ENCODE results near the gene SLC22A23.

Gene SLC22A23

DNA sequence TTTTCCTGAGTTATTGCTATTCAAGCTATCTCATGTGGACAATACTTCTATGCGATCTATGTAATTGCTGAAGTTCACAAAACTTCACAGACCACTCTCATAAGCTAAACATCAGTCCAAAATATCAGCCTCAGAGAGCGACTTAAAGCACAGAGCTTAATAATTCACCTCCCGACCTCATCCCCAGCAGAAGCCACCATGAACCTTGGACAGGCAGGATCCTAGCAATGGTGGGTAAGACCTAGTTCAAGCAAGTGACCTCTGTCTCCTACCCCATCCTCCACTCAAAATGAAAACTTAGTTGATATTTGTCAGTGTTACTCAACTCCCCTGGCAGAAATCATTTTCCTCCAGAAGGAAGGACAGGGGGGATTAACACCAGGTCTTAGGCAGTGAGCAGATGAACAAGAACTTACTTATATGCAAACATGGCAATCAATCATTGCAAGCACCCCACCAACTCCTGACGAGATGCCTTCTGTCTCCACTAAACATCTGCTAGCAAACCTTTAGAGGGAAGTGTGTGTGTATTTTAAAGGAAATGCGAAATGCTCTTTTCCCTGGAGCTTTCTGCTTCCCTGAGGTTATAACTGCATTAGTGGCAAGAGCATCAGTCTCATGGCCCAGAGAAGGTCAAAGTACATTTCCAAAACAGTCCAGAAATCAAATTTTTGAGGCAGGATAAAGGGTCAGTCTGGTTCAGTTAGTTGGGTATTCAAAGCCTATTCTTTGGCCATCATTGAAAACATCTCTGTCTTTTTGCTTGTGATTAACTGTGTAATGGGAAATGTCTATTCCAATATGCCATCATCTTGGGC lies 90.0 kb downstream of the SLC22A23 start:
- DNase-seq, result no peak

DNA sequence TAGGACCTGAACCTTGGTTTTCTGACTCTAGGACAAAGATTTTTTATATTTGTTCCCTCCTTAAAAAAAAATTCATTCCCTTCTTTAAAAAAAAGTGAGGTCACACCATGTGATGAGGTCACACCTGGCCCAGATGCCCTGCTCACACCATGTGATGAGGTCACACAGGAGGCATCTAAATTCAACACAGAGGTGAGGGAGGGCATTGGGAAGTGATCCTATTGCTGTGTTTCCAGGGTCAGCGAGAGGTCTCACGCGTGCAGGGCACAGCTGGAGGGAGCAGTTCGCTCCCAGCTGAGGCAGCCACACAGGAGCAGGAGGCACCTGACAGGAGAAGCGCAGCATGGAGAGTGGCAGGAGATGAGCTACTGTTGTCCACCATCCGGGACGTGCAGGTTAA lies 92.5 kb downstream of the SLC22A23 start:
- no peak for DNase-seq

DNA sequence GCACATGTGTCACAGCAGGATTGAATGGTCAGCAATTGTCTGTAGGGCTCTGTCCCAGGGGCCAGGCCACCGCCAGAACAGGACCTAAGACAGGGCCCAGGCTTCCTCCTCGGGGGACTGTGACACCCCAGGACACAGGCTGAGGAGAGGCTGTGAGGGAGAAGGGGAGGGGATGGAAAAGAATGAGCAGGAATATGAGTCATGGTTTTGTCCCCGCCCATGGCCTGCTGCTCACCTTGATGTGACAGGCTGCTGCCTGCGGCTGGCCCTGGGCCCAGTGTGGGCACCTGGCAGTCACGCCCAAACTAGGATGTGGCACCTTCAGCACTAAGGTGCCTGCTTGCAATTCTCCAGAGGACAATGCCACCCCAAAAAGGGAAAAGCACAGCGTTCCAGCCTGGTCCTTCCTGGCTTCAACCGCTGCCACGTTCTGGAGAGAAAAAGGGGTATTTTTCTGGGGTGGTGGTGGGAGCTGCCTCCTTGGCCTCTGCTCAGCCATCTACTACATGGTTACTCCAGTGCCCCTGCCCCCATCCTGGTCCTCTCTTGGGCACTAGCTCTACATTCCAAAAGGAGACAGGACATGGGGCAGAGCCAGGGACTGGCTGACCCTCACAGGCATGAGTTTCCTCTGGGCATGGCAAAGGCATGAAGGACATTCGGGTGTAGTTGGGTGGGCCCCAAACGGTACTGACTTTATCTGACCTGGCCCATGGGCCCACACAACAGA lies 93.4 kb downstream of the SLC22A23 start:
- no peak for DNase-seq

DNA sequence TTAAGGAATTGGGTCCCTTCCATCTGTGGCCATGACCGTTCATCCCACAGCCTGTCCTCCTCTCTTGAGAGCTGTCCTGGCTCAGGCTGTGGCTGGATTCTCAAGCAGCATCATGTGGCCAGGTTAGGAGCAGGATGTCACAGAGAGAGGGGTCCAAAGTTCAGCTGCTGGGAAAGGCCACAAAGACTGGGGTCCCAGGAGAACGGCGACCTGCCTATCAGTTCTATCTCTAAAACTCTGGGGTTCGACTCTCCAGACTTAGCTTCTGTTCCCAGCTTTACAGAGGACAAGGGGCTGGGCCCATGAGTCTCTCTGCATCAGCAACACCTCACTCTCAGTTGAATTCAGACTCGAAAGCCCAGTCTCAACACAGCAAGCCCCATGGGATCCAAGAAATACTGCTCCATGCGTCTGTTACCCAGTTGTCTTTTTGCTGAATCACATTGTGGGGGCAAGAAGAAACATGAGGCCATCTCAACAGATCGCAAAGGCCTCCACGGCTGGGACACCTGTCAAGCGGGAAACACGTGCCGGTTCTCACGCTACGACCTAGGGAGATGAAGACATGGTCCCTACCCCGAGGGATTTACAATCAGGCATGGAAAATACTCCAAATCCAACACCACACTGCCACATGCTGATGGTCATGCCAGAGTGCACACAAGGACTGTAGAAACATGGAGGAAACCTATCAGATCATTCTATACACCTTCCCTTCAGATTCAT lies 95.4 kb downstream of the SLC22A23 start:
- DNase-seq, result peak; percentile 37

DNA sequence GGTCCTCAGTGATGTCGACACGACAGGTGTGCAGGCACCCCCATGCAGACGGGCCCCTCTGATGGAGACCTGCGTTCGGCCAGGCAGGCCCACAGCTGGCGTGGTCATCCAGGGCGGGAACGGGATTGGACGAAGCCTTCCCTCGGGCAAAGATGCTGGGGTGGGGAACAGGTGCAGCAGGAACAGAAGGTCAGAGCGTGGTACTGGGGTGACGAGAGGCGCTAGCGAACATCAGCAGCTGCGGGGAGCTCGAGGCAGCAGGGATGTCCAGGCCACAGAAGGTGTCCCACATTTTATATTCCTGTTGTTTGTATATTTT lies 96.2 kb downstream of the SLC22A23 start:
- DNase-seq, result peak; percentile 55

DNA sequence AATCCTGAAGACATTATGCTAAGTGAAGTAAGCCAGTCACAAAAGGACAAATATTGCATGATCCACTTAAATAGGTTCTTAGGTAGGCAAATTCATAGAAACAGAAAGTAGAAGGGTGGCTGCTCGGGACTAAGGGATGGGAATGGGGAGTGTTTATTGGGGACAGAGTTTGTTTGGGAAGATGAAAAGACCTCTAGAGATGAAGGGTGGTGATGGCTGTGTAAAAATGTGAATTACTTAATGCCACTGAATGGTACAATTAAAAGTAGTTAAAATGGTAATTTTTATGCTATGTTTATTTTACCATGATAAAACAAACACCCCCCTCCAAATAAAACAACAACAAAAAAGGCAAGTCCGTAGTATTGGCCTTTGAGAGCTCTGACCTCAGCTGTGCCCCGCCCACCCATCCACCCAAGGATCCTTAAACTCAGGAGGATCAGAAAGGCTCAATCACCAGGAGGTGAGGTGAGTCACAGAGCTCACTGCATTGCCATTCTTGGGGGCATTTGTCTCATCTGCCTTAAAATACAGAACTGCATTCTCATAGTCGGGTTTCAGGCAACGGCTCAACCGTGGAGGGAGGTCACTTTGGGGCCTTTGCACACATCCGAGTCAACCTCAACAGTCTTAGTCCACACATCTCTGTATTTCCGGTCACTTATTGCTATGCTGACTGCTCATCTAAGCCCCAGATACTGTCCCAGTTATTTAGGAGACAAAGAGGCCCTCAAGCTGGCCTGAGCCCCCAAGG lies 96.7 kb downstream of the SLC22A23 start:
- peak; percentile 56 for DNase-seq

DNA sequence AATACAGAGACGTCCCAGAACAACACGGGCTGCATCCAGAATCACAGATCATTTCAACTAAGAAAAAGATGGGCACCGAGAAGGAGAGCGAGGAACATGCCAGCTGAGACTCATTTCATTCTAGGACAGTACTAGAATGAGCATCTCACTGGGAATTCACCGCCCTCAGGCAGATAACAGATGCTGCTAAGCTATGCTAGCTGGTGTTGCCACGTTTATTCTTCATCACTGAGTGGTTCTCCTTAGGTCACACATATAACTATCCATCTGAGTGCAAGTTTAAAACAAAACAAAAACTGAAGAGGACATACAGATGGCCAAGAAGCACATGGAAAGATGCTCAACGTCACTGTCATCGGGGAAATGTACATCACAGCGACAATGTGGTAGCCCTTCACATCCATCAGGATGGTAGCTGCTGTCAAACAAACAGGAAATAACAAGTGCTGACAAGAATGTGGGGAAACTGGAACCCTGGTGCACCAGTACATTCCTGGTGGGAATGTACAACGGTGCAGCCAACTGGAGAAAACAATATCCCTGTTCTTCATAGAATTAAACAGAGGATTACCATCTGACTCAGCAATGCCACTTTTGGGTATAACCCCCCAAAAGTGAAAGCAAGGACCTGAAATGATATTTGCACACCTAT lies 97.6 kb downstream of the SLC22A23 start:
- no peak for DNase-seq

DNA sequence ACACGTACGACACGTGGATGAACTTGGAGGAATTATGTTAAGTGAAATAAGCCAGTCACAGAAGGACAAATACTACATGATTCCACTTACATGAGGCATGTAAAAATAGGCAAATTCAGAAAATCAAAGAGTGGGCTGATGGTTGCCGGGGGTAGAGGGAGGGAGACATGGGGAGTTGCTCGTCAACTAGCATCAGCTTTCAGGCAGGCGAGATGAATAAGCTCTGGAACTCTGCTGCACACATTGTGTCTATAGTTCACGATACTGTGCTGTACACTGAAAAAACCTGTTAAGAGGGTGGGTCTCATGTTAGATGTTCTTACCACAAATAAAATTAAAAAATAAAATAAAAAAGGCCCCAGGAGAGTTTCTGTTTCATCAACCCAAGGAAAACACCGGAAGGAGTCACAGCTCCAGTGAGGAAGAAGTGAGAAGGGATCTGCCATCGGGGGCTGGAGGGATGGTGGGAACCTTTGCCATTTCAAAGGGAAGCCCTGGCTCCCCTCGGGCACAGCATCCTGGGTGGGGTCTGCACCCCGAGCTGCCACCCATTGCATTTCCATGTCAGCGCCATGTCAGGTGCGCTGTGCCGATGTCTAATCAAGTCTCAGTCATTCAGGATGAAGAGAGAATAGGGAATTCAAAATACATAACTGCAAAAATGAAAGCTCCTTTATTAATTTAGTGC lies 98.3 kb downstream of the SLC22A23 start:
- DNase-seq, result no peak

GRCh38 chr6:3357678-3358077 lies 99.2 kb downstream of the SLC22A23 start:
- no peak for DNase-seq

DNA sequence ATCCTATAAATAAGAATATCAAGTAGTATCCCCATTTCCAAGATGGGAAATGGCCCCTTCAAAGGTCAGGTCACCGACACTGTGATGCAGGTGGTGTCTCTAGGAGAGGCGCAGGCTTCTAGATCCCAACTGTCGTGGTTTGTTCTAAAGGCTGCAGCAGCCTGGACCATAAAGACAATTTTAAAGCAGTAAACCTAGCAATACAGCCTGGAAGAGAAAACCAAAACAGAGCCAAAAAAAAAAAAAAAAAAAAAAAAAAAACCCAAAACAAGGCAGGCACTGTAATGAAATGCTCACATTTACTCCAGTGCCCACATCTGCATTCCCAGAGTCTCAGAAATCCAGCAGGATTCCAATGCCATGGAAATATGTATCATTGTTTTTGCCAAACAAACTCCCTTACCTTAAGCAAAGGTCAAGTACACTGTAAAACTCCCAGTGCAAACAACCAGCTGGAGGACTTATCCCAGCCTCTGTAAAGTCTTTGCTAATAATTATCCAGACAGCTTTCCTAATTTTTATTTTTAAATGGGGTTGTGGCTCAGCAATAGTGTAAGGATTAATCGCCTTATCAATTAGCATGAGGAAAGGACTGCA lies 99.9 kb downstream of the SLC22A23 start:
- no peak for DNase-seq

DNA sequence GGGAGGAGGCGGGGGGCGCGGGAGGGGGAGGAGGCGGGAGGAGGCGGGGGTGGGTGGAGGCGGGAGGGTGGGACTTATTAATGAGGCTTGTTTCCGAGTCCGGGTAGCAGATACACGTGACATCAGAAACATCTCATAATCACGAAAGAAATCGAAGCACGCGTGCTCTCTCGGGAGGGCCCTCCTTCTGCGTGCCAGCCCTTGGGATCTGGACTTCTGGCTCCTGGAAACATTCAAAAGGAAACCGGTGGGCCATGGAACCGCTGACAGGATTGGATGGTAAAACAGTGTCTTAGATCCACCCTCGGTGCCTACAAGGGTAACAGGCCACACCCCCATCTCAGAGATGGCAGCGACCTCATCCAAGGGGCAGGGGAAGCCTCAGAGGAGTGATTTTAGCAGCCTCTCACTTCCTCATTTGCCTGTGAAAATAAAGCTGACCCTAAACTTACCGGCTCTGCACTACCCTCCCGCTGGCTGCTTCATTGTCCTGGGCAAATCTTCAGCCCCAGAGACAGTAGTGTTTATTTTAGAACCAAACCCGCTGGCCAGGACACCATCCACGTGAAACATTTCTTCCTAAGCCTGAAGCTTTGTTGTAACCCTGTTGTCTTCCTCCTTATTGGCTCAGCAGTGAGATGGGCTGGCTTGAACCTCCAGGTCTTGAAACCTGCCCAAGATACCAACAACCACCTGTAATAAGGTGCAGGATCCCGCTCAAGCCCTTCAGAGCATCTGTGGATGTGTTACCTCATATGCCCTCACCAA lies 100.6 kb downstream of the SLC22A23 start:
- peak; percentile 84 for DNase-seq

- peak; percentile 74 for DNase-seq
These were observed 101.3 kb downstream of the SLC22A23 start for GRCh38 chr6:3355358-3356055.

- no peak for DNase-seq
These were observed 101.9 kb downstream of the SLC22A23 start for GRCh38 chr6:3355011-3355357.

DNA sequence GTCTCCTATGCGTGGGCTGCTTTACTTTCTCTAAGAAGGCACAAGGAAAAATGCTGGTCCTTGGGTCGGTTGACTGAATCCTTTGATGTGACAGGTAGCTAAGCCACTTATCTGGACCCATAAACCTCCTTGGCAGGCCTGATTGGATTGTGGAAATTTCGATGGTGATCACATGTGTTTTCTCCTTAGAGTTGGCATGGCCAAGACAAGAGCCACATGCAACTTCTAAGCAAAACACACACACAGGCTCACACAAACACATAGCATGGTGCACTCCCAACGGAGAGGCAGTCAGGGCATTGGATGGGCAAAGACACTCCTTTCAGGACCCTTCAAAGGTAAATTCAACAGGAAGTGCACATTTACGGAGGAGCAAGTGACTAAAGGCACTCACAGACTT lies 102.9 kb downstream of the SLC22A23 start:
- DNase-seq, result no peak

- no peak for DNase-seq
These were observed 103.5 kb downstream of the SLC22A23 start for GRCh38 chr6:3353213-3353903.

- DNase-seq, result no peak
These were observed 104.2 kb downstream of the SLC22A23 start for GRCh38 chr6:3352678-3353077.

DNA sequence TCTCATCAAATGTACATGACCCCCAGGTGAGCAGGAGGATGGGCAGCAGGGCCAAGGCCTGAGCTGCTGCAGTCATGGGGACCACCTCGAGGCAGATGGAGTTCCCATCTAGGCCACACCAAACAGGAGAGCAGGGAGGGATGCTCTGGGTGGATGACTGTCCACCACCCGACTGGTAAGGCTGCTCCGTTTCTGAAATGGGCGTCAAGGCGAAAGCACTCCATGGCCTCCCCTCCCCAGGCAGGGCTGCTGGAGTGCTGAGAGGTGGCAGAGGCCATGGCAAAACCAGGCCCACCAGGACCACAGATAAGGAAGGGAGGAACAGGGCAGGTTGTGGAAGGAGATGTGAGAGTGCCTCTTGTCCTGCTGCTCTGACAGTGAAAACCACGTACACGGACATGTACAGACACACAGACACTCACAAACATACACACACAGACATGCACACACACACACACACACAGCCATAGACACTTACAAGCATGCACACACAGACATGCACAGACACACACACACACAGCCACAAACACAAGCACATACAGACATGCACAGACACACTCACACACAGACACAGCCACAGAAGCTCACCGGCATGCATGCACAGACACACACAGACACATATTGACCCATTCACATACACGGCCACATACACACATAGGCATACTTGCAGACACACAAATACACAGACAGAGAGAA lies 104.9 kb downstream of the SLC22A23 start:
- DNase-seq, result no peak

DNA sequence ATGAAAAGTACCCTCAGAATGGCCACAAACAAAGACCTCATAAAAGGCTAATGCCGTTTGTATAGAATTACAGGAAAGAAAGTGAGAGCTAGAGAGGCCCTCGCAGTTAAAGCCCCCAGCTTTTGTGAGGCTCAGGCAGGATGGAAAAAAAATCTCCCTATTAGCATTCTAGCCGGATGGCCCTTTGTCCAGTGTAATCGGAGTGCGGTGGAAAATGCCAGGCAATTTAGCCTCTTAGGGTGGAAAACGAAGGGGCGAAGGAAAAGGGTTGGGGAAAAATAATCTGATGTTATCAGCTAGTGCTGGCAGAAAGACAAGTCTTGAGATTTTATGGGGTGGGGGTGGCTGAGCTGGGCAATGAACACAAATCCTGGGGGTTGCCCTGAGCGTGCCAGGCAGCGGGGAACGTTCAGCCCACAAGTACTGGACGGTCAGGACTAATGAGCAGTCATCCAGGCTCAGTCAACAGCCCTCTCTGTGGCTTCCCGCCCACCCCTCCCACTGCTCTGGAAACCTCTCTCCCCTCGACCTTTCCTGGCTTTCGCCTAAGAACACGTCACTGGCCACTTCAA lies 105.7 kb downstream of the SLC22A23 start:
- DNase-seq, result no peak
